Brain microvascular endothelial cell (primary cell): ENCODE results near the gene PLEKHA4.

ENCODE experiments used
- DNase-seq: peaks from one replicate; pipeline ENCODE4 v3.0.0-alpha.2; 2020
- H3K27ac ChIP-seq: fragments of 250-450 bp; sonication (Bioruptor Pico); 2 replicates; pipeline ENCODE4 v1.5.1; 2020; ENCODE audit warnings: mild to moderate bottlenecking, moderate library complexity
- H3K27me3 ChIP-seq: fragments of 250-450 bp; sonication (Bioruptor Pico); replicated peaks from 2 replicates; pipeline ENCODE4 v1.5.1; 2020; ENCODE audit warnings: mild to moderate bottlenecking
- H3K36me3 ChIP-seq: fragments of 250-450 bp; sonication (Bioruptor Pico); replicated peaks from 2 replicates; pipeline ENCODE4 v1.5.1; 2020; ENCODE audit warnings: mild to moderate bottlenecking
- H3K4me3 ChIP-seq: 2 replicates; pipeline ENCODE4 v1.5.1; 2011; ENCODE audit warnings: low read depth, mild to moderate bottlenecking, control low read depth, low read length, moderate library complexity
- CTCF ChIP-seq: IDR thresholded peaks from 2 replicates; pipeline ENCODE4 v1.5.1; 2011; ENCODE audit warnings: low read depth, mild to moderate bottlenecking, moderate library complexity, low read length, control low read depth, inconsistent platforms; ENCODE audit errors: missing control alignments
- in situ Hi-C: cut with HindIII; loops from 2 replicates; pipeline ENCODE4 v1.10.0; 2017; ENCODE audit warnings: low sequenced_read_pairs, low pct_ligation_motif_present

The PLEKHA4 gene

GRCh38 chr19:48804496-48804895 is 63.9 kb downstream of the PLEKHA4 start:
- in situ Hi-C loops: no loop called here
- no peak for DNase-seq

GRCh38 chr19:48802623-48803022 is 65.8 kb downstream of the PLEKHA4 start:
- in situ Hi-C loops: no loop called here
- no peak for DNase-seq
- no peaks in the 10 kb centered on the region for H3K36me3 ChIP-seq
- H3K27ac ChIP-seq: no peak overlapping the region
- no peak for TF ChIP-seq CTCF
- H3K27me3 ChIP-seq: no peaks in the 10 kb centered on the region
- no peak overlapping the region for H3K4me3 ChIP-seq

More at GRCh38 chr19:48804496-48804895, 63.9 kb downstream of the PLEKHA4 start:
- Histone ChIP-seq H3K27me3 (no peaks in the 10 kb centered on the region), H3K27ac (no peak overlapping the region), H3K4me3 (no peak overlapping the region), H3K36me3 (no peaks in the 10 kb centered on the region)
- TF ChIP-seq CTCF: no peak

GRCh38 chr19:48799358-48800300 is 68.8 kb downstream of the PLEKHA4 start:
- no peak overlapping the region for H3K4me3 ChIP-seq
- in situ Hi-C loops: loop anchor here (10.0 kb wide), 1 partner anchor 45 kb away; no protein-coding TSS in a partner anchor
- no peak for TF ChIP-seq CTCF
- no peak for DNase-seq
- H3K27me3 ChIP-seq: no peaks in the 10 kb centered on the region
- no peaks in the 10 kb centered on the region for H3K36me3 ChIP-seq
- H3K27ac ChIP-seq: no peak overlapping the region

- peak; percentile 21 for DNase-seq
- no peak for TF ChIP-seq CTCF
- no peak overlapping the region for H3K27ac ChIP-seq
- no peak overlapping the region for H3K4me3 ChIP-seq
- in situ Hi-C loops: loop anchor here (10.0 kb wide), 1 partner anchor 46 kb away; no protein-coding TSS in a partner anchor
- no peaks in the 10 kb centered on the region for H3K27me3 ChIP-seq
- H3K36me3 ChIP-seq: no peaks in the 10 kb centered on the region
Observed at GRCh38 chr19:48798937-48799336, 69.5 kb downstream of the PLEKHA4 start.

- in situ Hi-C loops: loop anchor here (10.0 kb wide), 1 partner anchor 48 kb away; no protein-coding TSS in a partner anchor
- H3K27ac ChIP-seq: no peak overlapping the region
- no peak for DNase-seq
- H3K27me3 ChIP-seq: no peaks in the 10 kb centered on the region
- TF ChIP-seq CTCF: no peak
- no peak overlapping the region for H3K4me3 ChIP-seq
- H3K36me3 ChIP-seq: no peaks in the 10 kb centered on the region
Observed at GRCh38 chr19:48797103-48797502, 71.3 kb downstream of the PLEKHA4 start.
